Fibroblast of skin of left biceps (primary cell): ENCODE results near the gene GNAL.
"Not testable (repeated sequence)": the region's sequence is repeated elsewhere in the genome, so short reads cannot be mapped to it uniquely, and the experiment has no call there.

Source experiments
- DNase-seq, 2 experiments: peaks; one replicate each; pipeline ENCODE4 v3.0.0-alpha.2; 2013; ENCODE audit warnings: low read depth in 2 of 2

GNAL gene

GRCh38 chr18:11669271-11669947 is 19.7 kb upstream of the GNAL start:
- no peak for DNase-seq

DNA sequence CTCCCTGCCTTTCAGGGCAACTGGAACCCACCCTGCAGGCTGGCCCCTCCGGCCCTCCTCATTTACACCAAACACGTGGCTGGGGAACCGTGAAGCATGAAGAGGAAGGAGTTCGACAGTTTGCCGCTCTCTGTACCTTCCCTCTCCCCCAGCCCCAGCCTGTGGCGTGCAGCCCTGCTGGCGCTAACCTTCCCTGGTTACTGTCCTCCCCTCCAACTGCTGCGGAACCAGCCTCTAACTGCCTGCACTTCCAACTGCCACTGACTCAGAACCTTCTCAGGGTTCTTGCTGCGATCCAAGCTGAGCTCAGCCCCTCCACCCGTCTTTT is 19.2 kb upstream of the GNAL start:
- no peak for DNase-seq

DNA sequence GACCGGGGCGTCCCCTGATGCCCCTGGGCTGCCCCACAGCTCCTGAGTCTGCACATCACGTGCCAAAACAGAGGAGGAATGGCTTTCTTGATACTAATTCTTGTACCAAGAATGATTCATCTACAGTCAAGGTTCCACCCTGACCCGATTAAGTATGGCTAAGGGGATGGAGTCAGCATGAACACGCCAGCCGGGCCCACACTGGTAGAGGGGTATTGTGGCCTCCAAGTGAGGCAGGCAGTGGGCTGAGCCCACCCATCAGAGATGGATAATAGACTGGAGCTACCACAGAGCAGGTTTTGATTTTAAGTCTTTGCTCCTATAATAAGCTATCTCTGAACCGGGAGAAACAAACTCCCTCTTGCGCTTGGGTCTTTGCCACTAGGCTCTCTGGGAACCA is 17.9 kb upstream of the GNAL start:
- DNase-seq = no peak

GRCh38 chr18:11672198-11672597 is 16.9 kb upstream of the GNAL start:
- DNase-seq = no peak

GRCh38 chr18:11672846-11673454 is 16.1 kb upstream of the GNAL start:
- DNase-seq = no peak

- DNase-seq = no peak
Observed at GRCh38 chr18:11673560-11673959, 15.5 kb upstream of the GNAL start.

DNA sequence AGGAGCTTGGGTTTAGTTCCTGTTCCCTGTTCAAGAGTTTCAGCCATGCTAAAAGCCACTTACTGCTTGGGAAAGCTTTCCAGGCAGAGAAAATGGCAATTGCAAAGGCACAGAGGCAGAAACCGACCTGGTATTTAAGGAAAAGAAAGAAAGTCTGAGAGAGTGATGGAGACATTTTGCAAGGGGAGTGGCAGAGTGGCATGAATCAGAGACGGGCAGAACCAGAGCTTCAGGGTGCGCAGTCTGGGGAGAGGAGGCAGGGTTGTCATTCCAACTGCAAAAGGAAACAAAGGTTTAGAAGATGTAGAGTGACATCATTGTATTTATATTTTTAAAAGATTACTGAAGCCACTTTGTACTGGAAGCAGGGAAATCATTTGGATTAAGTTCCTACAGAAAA is 14.9 kb upstream of the GNAL start:
- no peak for DNase-seq

DNA sequence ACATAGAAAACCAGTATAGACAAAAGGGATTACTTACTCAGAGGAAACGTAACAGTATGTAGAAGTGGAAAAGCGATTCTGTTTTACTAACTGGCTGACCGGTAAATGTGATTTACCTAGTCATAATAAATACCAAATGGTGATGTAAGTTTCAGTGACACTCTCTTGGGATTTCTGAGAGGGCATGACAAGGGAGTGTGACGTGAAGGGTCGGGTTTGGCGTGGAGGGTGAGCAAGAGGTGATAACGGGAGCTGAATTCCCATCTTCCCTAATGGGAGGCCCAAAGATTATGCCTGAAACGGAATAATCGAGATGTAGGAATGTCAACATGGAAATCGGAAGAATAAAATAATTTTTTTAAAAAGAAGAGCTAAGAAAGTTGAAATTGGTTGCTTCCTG is 12.7 kb upstream of the GNAL start:
- no peak for DNase-seq

DNA sequence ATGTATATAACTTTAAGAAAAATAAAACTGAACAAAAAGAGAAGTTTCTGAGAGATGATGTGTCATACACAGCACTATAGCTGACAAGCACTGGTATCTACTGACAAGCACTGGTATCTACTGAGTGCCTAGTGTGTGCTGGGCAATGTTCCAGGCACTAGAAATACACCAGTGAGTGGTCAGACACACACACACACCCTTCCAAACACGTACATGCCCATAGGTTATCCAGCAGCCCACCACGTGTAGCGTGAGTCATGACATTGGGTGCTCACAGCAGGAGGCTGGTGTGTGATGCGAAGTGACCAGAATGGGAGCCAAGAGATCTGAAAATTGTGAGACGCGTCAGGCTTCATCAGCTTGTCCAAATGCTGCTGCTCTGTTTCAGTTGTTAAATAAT is 12.2 kb upstream of the GNAL start:
- no peak for DNase-seq

DNA sequence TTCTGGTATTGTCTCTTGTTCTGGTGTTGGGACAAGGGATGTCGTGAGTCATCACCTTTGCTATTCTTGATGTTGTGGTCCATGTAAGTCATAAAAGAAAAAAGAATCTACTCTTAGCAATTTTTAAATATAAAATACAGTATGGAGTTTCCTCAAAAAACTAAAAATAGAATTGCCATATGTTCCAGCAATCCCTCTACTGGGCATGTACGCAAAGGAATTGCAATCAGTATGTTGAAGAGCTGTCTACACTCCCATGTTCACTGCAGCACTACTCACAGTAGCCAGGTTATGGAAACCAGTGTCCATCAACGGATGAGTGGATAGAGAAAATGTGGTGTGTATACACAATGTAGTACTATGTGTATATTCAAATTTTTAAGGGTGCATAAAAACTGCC is 10.9 kb upstream of the GNAL start:
- DNase-seq = no peak

- no peak for DNase-seq
Observed at GRCh38 chr18:11689669-11690565, 853 bp downstream of the GNAL start.

DNA sequence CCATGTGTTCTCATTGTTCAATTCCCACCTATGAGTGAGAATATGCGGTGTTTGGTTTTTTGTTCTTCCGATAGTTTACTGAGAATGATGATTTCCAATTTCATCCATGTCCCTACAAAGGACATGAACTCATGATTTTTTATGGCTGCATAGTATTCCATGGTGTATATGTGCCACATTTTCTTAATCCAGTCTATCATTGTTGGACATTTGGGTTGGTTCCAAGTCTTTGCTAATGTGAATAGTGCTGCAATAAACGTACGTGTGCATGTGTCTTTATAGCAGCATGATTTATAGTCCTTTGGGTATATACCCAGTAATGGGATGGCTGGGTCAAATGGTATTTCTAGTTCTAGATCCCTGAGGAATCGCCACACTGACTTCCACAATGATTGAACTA is 1.6 kb downstream of the GNAL start:
- not testable (repeated sequence) for DNase-seq

- no peak for DNase-seq
Observed at GRCh38 chr18:11695736-11696135, 6.7 kb downstream of the GNAL start.

GRCh38 chr18:11696451-11696850 is 7.4 kb downstream of the GNAL start:
- DNase-seq = no peak

DNA sequence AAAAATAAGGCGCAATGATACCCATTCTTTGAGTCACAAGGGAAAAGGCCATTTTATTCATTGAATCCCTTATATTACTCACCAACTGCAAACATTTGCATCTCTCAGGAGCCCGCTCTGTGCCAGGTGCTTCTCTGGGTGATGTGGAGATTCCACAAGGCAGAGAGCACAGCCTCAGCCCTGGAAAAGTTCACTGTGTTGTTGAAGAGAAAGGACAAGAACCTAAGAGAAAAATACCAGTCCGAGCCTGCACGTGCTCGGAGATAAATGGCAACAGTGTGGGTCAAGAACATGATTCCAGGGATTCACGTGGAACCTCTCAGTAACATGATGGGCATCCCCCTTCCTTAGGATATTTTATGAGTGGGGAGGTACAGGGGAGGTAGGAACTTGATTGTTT is 11.8 kb downstream of the GNAL start:
- no peak for DNase-seq

DNA sequence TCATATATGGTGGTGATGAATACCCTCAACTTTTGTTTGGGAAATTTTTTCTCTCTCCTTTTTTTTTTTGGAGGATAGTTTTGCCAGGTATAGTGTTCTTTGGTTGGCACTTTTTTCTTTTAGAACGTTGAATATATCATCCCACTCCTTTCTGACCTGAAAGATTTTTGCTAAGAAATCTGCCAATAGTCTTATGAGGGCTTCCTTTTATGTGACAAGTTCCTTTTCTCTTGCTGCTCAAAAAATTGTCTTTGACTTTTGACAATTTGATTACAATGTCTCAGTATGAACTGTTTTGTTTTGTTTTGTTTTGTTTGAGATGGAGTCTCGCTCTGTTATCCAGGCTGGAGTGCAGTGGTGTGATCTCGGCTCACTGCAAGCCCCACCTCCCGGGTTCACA is 21.5 kb downstream of the GNAL start:
- no peak for DNase-seq

- no peak for DNase-seq
Observed at GRCh38 chr18:11713756-11714155, 24.7 kb downstream of the GNAL start.

GRCh38 chr18:11714244-11714918 is 25.3 kb downstream of the GNAL start:
- no peak for DNase-seq

GRCh38 chr18:11716767-11717315 is 27.8 kb downstream of the GNAL start:
- not testable (repeated sequence) for DNase-seq

DNA sequence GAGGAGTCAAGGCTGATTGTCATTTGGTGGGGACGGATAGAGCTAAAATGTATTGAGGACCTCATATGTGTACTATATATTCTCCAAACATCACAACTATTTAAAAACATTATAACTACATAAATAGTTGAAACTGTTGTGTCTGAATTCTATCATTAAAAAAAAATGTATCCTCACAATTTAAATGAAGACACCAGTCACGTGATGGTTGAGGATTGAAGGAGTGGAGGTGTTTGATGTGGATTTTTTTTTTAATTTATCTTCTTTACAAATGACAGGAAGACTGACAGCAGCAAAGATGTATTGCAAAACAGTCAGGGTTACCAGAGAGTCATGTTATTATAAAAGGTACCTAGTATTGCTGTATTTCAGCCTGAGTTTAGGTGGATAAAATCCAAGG is 30.0 kb downstream of the GNAL start:
- DNase-seq = no peak

GRCh38 chr18:11719621-11720020 is 30.6 kb downstream of the GNAL start:
- DNase-seq = no peak

- DNase-seq = no peak
Observed at GRCh38 chr18:11721720-11722119, 32.7 kb downstream of the GNAL start.
